HG03066 (cell line): ENCODE data around the gene CD74.
"Not testable (repeated sequence)": the region's sequence is repeated elsewhere in the genome, so short reads cannot be mapped to it uniquely, and the experiment has no call there.

Experiments used
- ATAC-seq: cut with Tn5 transposase; IDR thresholded peaks from one replicate; pipeline ENCODE4 v1.9.1; 2021; ENCODE audit warnings: low read depth; ENCODE audit not compliant: unreplicated experiment

Gene CD74

DNA sequence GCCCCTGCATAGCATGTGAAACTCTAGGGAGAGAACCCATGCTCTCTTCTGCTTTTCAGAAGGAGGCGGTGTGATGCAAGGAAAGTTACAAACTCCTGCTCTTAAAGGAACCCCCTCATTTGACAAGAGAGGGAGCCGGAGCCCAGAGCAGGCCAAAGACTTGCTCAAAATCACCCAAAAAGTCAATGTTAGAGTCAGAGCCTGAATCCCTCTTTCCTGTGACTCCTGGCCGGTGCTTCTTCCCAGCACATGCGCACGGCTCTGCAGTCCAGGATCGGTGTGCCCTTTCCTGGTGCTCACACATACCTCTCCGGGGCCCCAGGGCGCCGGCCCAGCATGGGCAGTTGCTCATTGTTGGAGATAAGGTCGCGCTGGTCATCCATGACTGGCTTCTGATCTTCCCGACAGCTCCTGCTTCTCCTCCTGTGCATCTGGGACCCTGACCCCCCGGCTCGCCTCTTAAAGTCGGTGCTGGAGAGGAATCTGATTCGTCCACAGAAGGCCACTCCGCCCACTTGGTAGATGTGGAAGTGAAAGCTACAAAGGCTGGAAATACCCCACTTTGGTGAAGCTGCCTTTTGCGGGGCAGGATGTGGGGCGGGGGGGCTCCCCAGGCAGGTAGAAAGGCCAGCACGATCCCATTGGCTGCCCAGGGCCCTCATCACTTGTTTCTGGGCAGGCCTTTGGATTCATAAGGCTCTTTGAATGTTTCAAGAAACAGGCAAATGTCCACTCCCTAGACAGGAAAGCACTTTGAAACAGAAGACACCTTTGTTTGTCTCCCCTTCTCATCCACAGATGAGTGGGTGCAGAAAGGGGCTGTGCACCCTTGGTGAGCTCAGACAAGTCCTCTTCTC is at the start of gene CD74:
Gene CD74 (minus strand): TSS at position 592 of the 857 bp plus-strand sequence. CDS start 161 bp downstream, at position 431.
- peak; percentile 65 for ATAC-seq

DNA sequence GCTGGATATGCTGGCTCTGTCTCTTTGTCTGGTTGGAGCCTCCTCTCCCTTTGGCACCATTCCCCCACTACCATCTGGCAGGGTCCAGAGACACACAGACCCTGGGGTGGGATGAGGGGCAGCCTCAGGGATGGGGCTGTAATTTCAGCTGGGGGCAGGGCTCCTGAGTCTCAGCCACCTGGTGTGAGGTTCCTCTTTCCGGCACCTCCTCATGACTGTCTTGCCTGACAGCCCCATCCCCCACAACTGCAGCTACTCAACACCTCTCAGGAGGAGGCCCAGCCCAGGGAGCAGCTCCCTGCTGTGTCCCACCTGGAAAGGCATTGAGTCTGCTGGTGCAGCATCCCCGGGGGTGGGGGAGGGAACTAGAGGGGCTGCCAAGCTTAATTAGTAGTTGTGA is 48.5 kb upstream of the CD74 start:
- ATAC-seq: peak; percentile 71

DNA sequence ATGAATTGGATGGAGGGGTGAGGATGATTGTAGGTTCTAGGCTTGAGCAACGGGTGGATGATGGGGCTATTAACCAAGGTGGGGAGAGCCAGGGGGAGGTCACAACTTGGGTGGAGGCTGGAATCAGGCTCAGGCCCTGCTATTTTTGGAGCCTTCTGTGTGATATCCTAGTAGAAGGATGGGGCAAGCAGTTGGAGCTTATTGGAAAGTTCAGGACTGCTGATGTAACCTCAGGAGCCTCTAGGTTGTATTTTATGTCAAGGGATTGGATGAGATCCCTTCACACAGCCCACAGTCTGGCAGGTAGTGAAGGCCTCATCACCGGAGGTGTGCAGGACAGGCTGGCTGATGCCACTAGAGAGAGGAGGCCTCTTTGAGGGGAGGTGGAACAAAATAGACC is 48.1 kb upstream of the CD74 start:
- peak; percentile 6 for ATAC-seq

DNA sequence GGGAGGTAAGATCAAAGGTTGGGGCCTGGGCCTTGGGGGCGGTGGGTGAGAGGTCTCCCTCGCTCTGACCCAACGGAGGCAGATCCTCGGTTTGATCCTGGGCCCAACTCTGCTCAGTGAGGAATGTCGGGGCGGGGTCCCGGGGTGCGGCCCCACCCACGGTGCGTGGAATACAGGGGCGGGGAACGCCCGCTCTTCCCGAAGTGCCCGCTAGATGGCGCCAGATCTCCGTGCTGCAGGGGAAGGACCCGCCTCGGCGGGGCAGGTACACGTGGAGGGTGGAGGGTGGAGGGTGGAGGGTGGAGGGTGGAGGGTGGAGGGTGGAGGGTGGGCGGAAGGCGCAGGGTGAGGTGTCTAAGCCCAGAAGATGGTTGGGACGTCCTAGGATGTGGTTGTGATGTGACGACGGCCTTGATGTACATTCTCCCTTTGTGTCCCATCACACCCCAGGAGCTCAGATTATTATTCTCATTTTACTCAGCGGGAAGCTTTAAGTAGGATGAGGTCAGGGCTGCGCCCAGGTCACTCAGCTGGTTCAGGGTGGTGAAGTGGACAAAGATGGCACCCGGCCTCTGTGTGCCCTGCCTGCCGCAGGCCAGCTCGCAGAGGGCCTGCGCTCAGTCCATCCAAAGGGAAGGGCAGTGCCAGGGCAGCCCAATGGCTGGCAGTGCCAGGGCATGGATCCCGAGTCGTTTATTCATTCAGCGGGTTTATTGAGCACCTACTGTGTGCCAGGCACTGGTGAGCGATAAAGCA is 46.3 kb upstream of the CD74 start:
- peak; percentile 66 for ATAC-seq

DNA sequence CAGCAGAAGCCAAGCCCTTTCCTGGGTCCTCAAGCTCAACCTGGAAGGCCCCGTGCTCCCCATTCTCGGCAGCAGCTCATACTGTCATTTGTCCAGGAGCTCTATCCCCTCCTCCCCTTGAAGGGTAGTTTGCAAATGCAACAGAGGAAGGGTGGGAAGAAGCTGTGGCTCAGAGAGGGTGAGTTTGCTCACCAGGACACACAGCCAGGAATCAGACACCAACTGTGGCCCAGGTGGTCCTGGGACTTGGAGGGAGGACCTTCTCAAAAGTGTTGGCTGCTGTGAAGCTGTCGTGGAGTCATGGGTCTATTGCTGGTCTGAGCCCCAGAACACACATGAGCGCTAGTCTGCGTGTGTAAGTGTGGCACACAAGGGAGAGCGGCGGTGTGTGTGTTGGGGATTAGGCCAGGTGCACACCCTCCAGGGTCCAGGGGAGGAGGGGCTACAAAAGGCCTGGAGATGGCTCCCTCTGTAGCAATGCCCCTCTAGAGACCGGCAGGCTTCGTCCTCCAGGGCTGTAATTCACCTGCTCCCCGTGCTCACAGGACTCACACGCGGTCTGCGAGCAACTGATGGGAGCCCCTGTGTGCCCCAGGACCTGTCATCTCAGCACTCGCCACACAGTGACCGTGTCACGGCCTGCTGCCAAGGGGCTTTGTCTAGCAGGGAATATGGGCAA is 45.0 kb upstream of the CD74 start:
- ATAC-seq: no peak

DNA sequence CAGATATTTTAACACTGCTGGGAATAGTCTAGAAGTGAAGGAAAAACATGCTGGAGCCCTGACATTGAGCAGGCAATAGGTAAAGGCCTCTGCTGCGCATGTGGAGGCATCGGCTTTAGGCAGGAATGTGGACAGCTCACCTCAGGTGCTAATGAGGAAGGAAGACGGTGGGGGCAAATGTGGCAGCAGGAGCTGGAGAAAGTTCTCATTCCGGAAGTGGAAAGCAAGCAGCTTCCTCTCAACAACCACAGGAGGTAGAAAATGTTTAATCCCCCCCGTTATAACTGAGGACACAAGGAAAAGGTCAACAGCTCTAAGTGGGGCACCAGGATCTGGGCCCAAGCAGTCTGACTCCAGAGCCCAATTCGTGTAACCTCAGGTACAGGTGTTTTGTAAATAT is 44.4 kb upstream of the CD74 start:
- ATAC-seq: no peak

DNA sequence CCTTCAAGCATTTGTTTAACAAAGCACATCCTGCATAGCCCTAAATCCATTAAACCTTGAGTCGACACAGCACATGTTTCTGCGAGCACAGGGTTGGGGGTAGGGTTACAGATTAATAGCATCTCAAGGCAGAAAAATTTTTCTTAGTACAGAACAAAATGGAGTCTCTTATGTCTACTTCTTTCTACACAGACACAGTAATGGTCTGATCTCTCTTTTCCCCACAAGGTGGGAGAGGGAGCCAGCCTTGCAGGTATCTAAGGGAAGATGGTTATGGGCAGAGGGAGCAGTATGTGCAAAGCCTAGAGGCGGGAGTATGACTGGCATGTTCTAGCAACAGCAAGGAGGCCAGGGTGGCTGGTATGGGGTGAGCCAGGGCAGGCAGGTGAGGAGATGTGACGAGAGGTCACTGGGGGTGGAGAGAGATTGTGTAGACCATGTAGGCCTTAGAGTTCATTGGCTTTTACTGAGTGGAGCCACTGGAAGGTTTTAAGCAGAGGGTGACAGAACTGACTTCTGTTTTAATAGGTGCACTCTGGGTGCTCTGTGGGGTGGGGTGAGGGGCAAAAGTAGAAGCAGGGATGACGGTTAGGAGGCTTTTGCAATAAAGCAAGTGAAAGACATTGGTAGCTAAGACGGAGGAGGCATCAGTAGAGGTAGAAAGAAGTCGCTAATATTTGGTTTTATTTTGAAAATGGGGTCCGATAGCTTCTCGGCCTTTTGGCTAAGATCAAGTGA is 42.0 kb upstream of the CD74 start:
- no peak for ATAC-seq

DNA sequence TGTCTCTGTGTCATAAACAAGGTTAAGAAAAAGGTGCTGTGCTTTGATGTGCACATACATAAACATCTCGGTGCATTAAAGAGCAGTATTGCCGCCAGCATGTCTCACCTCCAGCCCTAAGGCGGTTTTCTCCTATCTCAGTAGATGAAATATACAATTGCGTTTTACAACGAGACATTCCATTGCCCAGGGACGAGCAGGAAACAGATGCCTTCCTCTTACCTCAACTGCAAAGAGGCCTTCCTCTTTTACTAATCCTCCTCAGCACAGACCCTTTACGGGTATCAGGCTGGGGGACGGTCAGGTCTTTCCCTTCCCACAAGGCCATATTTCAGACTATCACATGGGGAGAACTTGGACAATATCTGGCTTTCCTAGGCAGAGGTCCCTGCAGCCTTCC is 41.3 kb upstream of the CD74 start:
- ATAC-seq: not testable (repeated sequence)

DNA sequence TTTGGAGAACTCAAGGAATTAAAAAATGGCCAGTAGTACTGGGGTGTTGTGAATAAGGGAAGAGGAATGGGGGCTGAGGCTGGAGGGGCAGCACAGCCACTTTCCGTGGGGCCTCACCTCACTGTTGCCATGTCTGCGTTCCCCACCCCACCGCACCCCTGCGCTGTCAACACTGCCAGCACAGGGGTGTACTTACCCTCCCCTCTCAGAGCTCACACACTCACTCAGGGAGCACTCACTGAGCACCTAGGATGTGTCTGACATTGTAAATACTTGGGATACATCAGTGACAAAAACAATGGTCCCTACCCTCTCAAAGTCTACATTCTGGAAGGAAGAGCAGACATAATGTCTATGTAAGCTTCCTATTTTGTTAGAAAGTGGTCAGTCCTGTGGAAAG is 40.2 kb upstream of the CD74 start:
- no peak for ATAC-seq

DNA sequence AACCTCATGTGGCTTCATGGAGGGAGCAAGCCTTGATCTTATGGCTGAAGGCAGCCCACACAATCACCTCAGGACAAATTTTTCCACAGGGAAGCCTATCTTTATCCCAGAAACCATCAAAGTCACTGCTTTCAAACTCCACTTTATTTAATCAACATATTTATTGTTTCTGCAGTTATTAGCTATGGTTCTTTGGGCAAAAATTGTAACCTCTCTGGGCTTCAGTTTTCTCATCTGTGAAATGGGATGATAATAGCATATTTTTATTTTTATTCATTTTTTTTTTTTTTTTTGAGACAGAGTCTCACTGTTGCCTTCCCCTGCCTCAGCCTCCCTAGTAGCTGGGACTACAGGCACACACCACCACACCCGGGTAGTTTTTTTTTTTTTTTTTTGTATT is 38.9 kb upstream of the CD74 start:
- no peak for ATAC-seq

DNA sequence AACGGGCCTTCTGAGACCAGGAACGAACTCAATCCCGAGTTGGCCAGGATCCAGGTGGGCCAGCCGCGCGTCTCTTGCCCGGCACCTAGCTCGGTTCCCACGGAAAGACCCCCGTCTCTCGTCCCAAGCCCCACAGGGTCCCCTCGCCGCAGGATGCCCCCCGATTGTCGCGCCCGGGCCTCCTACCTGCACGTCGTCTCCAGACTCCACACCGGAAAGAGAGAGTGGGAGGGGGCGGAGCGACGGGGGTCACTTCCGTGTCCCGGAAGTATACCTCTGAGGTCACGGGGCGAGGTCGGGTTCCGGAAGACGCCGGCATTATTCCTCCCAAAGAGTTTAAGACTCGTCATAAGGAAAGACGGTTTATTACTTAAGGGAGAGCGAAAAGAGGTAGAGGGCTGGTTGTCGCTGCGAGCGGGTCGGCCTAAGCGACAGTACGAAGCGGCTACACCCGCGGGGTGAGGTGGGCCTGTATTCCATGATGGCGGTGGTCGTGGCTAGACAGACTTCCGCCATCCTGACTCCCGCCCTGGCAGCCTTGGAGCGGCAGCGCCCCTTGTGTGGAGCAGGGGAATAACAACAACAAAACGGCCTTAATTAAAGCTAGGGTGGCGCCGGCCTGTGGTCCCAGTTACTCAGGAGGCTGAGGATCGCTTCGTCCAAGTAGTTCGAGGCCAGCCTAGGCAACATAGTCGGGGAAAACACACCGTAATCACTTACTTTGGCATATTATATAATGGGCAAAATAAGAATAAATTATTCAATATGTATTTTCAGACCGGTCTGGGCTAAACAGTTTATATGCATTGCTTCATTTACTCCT is 37.0 kb upstream of the CD74 start, which contains the start of gene RPS14:
Gene RPS14 (minus strand): TSS at position 223 of the 823 bp plus-strand sequence. CDS start 2,006 bp downstream, outside the sequence.
- peak; percentile 96 for ATAC-seq

DNA sequence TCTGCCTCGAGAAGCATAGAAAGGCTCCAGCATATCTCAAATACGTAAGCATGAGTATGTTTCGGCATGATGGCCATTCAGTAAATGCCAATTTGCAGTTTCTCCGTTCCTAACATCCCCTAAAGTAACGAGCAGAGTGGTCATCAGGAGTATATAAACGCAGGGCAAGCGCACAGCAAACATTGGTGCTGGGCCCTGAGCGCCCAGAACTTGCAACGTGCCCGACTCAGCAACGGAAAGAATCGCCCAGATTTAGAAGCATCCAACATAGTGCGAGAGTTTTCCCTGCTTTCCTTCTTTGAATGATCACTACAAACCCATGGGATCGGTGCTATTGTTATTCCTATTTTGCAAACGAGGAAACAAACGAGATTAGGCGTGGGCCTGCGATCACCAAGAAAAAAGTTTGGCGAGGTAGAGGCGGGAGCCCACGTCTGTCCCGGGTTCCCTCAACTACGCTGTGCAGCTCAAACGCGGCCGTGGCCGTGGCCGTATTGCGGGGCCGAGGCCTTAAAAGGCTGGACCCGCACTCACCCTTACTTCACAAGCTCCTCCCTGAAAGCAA is 36.3 kb upstream of the CD74 start:
- ATAC-seq: peak; percentile 15

DNA sequence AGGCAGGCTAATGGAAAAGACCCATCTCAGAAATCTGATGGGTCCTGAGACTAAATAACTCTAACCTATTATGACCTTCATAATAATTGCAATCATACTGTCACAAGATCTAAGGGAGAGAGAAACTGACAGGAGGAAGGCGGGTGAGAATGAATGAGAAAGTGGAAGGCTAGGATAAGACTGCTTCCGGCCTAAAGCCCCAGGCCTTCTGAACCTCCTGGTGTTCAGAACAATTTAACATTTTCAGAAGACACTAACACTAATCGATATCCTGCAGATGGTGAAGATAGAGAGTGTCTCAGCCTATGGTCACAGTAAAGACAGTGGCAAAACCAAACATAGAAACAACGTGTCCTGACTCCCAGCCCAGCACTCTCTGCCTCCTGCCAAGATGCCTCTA is 35.6 kb upstream of the CD74 start:
- ATAC-seq: no peak

DNA sequence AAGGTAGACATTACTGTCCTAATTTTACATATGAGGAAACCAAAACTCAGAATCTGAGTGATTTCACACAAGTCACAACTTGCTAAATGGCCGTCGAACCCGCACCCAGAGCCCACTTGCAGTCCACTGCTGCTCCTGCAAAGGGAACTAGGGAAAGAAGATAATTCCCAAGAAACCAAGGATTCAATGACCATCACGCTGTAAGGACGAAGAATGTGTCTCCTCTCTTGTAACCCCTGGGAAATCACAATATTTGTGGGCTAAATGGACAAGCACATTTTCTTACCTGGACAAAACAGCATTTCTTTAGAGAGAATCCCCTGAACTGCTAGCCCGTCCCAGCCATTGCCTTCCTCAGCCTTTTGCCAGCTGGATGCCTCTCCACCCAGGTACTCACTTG is 34.5 kb upstream of the CD74 start:
- ATAC-seq: no peak

DNA sequence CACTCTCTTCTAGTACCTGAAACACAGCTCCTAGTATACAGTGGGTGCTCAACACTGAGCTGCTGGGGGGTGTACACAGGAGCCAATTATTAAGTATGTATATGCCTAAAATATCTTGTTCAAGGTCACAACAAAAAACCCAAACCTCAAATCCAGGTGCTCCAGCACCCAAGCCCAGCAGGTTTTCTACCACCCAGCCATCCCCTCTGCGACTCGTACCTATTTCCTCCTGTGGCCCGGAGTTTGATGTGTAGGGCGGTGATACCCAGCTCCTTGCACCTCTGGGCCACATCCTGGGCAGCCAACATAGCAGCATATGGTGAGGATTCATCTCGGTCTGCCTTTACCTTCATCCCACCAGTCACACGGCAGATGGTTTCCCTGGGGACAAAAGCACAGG is 33.9 kb upstream of the CD74 start:
- no peak for ATAC-seq

DNA sequence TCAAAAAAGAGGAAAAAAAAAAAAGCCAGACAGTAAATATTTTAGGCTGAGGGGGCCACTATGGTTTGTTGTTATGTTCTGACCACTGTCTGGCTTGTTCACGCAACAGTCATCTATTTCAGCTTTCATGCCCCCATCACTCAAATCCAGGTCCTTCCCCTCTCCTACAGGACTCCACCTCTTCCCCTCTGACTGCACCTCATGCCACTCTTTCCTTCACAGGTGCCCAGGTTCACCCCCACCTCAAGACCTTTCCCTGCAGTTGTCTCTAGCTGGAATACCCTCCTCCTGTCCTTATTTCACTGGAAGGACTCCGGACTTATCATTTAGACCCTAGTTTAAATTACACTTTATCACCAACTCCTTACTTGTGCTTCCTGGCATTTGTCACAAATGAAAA is 33.4 kb upstream of the CD74 start:
- no peak for ATAC-seq

DNA sequence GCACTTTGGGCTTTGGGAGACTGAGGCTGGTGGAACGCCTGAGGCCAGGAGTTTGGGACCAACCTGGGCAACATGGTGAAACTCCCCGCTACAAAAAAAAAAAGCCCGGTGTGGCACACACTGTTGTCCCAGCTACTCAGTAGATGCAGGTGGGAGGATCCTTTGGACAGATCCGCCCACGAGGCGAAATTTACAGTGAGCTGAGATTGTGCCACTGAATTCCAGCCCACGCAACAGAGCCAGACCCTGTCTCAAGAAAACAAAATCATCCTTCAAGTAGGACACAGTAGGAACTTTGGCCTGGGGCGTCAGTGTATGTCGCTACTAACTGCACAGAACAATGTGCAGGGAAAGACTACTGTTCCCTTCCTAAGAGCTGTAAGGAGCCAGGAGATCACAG is 32.1 kb upstream of the CD74 start:
- no peak for ATAC-seq

DNA sequence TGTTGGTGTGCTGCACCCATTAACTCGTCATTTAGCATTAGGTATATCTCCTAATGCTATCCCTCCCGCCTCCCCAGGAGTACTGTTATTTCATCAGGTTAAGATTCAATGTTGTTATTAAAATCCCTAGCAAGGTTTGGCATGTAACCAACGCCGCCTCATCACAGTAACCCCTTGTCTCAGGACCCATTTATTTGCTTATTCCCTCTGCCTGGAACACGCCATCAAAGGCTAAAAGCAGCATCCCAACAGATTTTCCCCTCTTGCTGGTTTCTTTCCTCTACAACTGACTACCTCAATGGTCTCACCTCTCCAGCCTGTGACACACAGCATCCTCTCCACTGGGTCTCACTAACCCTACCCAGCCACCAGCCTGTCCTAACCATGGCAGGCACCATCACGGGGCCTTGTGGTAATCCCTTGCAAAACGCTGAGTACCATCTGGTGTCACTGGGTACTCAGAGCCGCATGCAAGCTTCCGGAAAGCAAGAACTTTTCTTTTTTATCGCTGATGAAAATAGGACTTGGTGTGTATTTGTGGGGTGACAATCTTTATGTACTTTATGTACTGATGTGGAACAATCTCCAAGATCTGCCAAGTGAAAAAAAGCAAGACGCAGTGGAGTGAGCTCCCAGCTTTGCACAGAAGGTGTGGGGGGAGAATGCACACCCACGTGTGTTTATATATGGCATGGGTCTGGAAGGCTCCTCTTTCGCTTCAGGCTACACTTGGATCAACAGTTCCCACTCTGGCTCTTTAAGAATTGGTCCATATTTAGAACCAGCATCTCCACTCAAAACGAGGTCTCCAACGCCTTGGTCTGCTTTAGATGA is 30.7 kb upstream of the CD74 start:
- ATAC-seq: no peak

DNA sequence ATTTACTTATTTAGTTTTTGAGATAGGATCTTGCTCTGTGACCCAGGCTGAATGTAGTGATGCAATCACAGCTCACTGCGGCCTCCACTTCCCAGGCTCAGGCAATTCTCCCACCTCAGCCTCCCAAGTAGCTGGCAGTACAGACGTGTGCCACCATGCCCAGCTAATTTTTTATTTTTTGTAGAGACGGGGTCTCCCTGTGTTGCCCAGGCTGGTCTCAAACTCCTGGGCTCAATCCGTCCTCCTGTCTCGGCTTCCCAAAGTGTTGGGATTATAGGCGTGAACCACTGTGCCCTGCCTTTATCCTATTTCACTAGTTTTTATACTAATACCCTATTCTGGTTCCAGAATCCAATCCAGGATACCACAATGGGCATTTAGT is 30.0 kb upstream of the CD74 start:
- ATAC-seq: no peak
